ENCODE data around the gene APC2. TPM values are rescaled to one million over a fixed set of nuclear protein-coding genes. Genes with fewer than 3 reads are reported as not detected.
"Not testable (repeated sequence)": the region's sequence is repeated elsewhere in the genome, so short reads cannot be mapped to it uniquely, and the experiment has no call there.

The APC2 gene
- total RNA-seq, 1 experiment from 2014 or later, result 0.02 TPM

- DNase-seq (ENCODE audit: extremely low read depth, low read depth), result peak; percentile 98
These were observed 40.6 kb downstream of the APC2 start, which contains the start of gene PCSK4 for GRCh38 chr19:1490311-1491113. TSS of gene PCSK4 (minus strand) at chr19:1490350. CDS start at chr19:1490346, 4 bp downstream.

- no peak for DNase-seq (ENCODE audit: extremely low read depth, low read depth)
These were observed 41.4 kb downstream of the APC2 start, which contains the start of gene REEP6 for GRCh38 chr19:1491114-1491848. TSS of gene REEP6 (plus strand) at chr19:1491181. CDS start at chr19:1491270, 89 bp downstream.

GRCh38 chr19:1491849-1492170 lies 41.9 kb downstream of the APC2 start:
- DNase-seq (ENCODE audit: extremely low read depth, low read depth), result no peak

GRCh38 chr19:1492474-1493006 lies 42.6 kb downstream of the APC2 start:
- no peak for DNase-seq (ENCODE audit: extremely low read depth, low read depth)

GRCh38 chr19:1494115-1494815 lies 44.3 kb downstream of the APC2 start:
- no peak for DNase-seq (ENCODE audit: extremely low read depth, low read depth)

- no peak for DNase-seq (ENCODE audit: extremely low read depth, low read depth)
These were observed 45.3 kb downstream of the APC2 start for GRCh38 chr19:1495051-1495798.

- no peak for DNase-seq (ENCODE audit: extremely low read depth, low read depth)
These were observed 46.1 kb downstream of the APC2 start for GRCh38 chr19:1495799-1496713.

- DNase-seq (ENCODE audit: extremely low read depth, low read depth), result no peak
These were observed 47.0 kb downstream of the APC2 start for GRCh38 chr19:1496714-1497577.

GRCh38 chr19:1497578-1498235 lies 47.8 kb downstream of the APC2 start:
- no peak for DNase-seq (ENCODE audit: extremely low read depth, low read depth)

GRCh38 chr19:1499231-1499630 lies 49.3 kb downstream of the APC2 start:
- not testable (repeated sequence) for DNase-seq (ENCODE audit: extremely low read depth, low read depth)

GRCh38 chr19:1501200-1501595 lies 51.3 kb downstream of the APC2 start:
- DNase-seq (ENCODE audit: extremely low read depth, low read depth), result no peak

GRCh38 chr19:1502433-1503088 lies 52.6 kb downstream of the APC2 start:
- DNase-seq (ENCODE audit: extremely low read depth, low read depth), result no peak

- peak; percentile 22 for DNase-seq (ENCODE audit: extremely low read depth, low read depth)
These were observed 53.4 kb downstream of the APC2 start for GRCh38 chr19:1503089-1503924.

GRCh38 chr19:1503925-1504773 lies 54.2 kb downstream of the APC2 start:
- no peak for DNase-seq (ENCODE audit: extremely low read depth, low read depth)

- no peak for DNase-seq (ENCODE audit: extremely low read depth, low read depth)
These were observed 55.1 kb downstream of the APC2 start for GRCh38 chr19:1505012-1505411.
